GM18951 (cell line): ENCODE data around the gene ZBTB7A.

Experiments used
- POLR2A ChIP-seq: IDR thresholded peaks from 4 replicates; pipeline ENCODE4 v1.6.1; 2011; ENCODE audit warnings: mild to moderate bottlenecking; ENCODE audit not compliant: insufficient read length, insufficient read depth; ENCODE audit errors: extremely low read depth
- in situ Hi-C: fragments of 300-500 bp; cut with MboI; formaldehyde crosslinking; loops from one replicate; pipeline ENCODE4 v1.12.0; 2022; ENCODE audit warnings: low sequenced_read_pairs, mixed read lengths, inconsistent platforms; ENCODE audit not compliant: unreplicated experiment

ZBTB7A gene

GRCh38 chr19:4066682-4067395, at the start of gene ZBTB7A:
ZBTB7A (minus strand) TSS chr19:4066899; CDS start chr19:4055232, 11,667 bp downstream.
- in situ Hi-C loops: no loop called here
- TF ChIP-seq POLR2A: peak; percentile 60

- in situ Hi-C loops: no loop called here
- TF ChIP-seq POLR2A: no peak
Observed at GRCh38 chr19:4115818-4116385, 49.2 kb upstream of the ZBTB7A start.

GRCh38 chr19:4115050-4115817, 48.5 kb upstream of the ZBTB7A start:
- in situ Hi-C loops: no loop called here
- peak; percentile 45 for TF ChIP-seq POLR2A

- in situ Hi-C loops: no loop called here
- no peak for TF ChIP-seq POLR2A
Observed at GRCh38 chr19:4114181-4114580, 47.5 kb upstream of the ZBTB7A start.

DNA sequence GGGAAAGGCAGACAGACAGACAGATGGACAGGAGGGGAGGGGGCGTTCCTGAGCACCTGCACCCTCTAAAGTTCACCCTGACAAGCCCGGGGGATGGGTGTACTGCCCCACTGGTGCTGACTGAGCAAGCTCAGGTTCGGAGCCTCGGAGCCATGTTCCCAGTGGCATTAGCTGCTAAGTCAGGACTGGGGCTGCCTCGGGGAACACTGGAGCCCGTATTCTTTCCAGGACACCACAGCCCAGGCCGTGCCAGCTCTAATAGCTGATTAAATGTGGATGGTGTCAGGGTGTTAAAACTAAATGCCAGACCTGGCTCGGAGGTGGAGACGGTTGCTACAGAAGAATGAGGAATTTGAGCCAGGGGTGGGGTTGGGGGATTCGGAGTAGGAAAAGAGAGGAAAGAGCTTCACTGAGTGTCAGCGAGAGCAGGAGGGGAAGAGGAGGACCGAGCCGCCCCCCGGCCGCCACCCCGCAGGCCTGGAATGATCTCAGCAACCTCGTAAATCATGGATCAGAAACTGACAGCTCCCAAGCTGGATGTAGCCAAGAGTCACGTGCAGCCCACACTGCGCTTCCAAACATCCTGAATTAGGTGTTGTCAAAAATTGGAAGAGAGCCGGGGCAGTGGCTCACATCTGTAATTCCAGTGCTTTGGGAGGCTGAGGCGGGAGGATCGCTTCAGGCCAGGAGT, 46.8 kb upstream of the ZBTB7A start:
- TF ChIP-seq POLR2A: no peak
- in situ Hi-C loops: no loop called here

DNA sequence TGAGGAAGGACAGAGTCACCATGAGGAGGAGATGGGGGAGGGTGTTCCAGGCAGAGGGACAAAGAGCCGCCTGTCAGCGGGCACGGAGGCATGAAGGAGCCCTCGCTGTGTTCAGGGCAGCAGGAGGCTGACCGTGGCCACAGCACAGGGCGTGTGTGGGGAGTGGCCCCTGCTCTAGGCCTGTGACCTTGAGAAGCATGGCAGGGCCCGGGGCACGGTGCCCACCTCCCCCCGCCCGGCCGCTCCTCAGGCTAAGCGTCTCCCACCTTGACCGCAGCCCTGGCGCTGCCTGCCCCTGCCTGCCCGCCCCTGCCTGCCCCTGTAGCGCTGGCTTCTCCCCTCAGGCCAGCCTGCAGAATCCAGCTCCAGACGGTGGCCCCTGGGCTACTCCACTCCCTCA, 45.7 kb upstream of the ZBTB7A start:
- in situ Hi-C loops: no loop called here
- TF ChIP-seq POLR2A: no peak

DNA sequence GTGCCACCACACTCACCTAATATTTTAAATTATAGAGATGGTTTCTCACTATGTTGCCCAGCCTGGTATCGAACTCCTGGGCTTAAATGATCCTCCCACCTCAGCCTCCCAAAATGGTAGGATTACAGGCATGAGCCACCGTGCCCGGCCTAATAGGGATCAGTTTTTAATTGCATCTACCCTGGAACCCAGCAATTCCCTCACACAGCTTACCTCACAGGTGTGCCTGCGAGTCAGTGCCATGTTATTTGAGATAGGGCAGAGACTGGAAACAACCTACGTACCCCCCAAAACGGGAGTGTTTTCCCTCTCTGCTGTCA, 42.9 kb upstream of the ZBTB7A start:
- TF ChIP-seq POLR2A: no peak
- in situ Hi-C loops: no loop called here

DNA sequence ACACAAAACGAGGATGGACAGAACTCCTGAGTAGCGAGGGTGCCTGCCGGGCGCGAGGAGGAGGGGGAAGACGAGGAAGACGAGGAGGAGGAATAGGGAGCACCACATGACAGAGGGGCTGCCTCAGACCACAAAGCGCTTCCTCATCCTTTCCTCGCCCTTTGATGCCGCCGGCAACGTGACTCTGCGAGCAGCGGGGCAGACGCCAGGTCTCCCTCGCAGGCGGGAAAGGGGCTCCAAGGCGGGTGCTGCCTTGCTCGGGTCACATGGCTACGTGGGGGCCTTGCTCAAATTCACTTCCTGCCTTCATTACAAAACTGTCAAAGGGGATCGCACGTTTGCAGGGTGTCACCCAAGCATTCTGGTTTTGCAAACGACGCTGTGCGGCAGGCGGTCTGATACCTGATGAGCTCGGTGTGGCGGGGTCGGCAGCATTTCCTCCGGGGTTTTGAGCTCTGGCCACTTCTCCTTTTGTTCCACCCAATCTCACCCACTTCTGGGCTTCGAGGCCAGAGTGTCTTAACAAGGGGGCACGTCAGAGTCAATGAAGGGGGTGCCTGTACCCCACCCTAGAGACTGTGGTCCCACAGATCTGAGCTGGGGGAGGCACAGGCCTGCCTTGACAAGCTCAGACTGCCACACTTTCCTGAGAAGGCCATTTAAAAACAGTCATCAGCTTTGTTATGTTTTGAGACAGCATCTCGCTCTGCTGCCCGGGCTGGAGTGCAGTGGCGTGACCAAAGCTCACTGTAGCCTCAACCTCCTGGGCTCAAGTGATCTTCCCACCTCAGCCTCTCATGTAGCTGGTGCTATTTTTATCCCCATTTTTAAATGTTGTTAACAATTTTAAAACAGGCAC, 42.3 kb upstream of the ZBTB7A start:
- in situ Hi-C loops: no loop called here

GRCh38 chr19:4103080-4103433, 36.4 kb upstream of the ZBTB7A start:
- in situ Hi-C loops: no loop called here
- TF ChIP-seq POLR2A: no peak

More for the DNA sequence above, 42.3 kb upstream of the ZBTB7A start:
- TF ChIP-seq POLR2A: peak; percentile 27

GRCh38 chr19:4102339-4103079, 35.8 kb upstream of the ZBTB7A start:
- TF ChIP-seq POLR2A: no peak
- in situ Hi-C loops: no loop called here

GRCh38 chr19:4101496-4101770, 34.7 kb upstream of the ZBTB7A start:
- TF ChIP-seq POLR2A: no peak
- in situ Hi-C loops: no loop called here
